ENCODE results near the gene ALDH1B1.

GRCh38 chr9:38443597-38443996, 51.1 kb downstream of the ALDH1B1 start:
- no peak for TF ChIP-seq CTCF (IDR thresholded peaks at IDR 0.05)
- no peak for TF ChIP-seq NFYB (CRISPR knock-in tag; conservative IDR thresholded peaks at IDR 0.05; ENCODE audit: low read depth)
- TF ChIP-seq ZNF138 (CRISPR knock-in tag; conservative IDR thresholded peaks at IDR 0.05) = no peak

All from WTC11 (cell line).